BJ (cell line): ENCODE results near the gene ARHGEF28. TPM values are rescaled to one million over a fixed set of nuclear protein-coding genes. Genes with fewer than 3 reads are reported as not detected.

Experiments
- CTCF ChIA-PET: fragments of 350-600 bp; formaldehyde crosslinking; extraction: SDS; loops from one replicate; lab custom pipeline; 2021; ENCODE audit warnings: antibody characterized with exemption, inconsistent platforms; lab: Yijun Ruan, JAX
- POLR2A ChIA-PET: fragments of 300-600 bp; sonication (Branson Sonifier 250); formaldehyde crosslinking; extraction: SDS; loops from one replicate; lab custom pipeline; 2021; ENCODE audit warnings: antibody characterized with exemption; lab: Charles Lee
- DNase-seq: peaks from one replicate; pipeline ENCODE4 v3.0.0-alpha.2; 2011; ENCODE audit warnings: low read depth
- H3K27me3 ChIP-seq: 2 replicates; pipeline ENCODE4 v1.6.0; 2011; ENCODE audit warnings: low read length; ENCODE audit not compliant: control insufficient read depth, insufficient read depth
- H3K36me3 ChIP-seq: 2 replicates; pipeline ENCODE4 v1.5.1; 2011; ENCODE audit warnings: low read length; ENCODE audit not compliant: control insufficient read depth, insufficient read depth
- H3K4me3 ChIP-seq: 2 replicates; pipeline ENCODE4 v1.5.1; 2011; ENCODE audit warnings: low read depth, mild to moderate bottlenecking, control low read depth, low read length
- CTCF ChIP-seq: IDR thresholded peaks from 2 replicates; pipeline ENCODE4 v1.5.1; 2011; ENCODE audit warnings: low read depth, mild to moderate bottlenecking, control low read depth, inconsistent platforms, low read length, moderate library complexity; ENCODE audit not compliant: insufficient read depth
- polyA plus RNA-seq: library from polyadenylated mRNA; depleted of rRNA; stranded (reverse); fragments of >200 nt; gene quantifications from 2 replicates; pipeline ENCODE4 v1.2.3, GENCODE V29; 2011

The ARHGEF28 gene
- polyA plus RNA-seq, 1 experiment: 2.8 TPM

- no peak overlapping the region for H3K4me3 ChIP-seq
- no peak for TF ChIP-seq CTCF
- peak; percentile 86 for DNase-seq
- POLR2A ChIA-PET: interaction anchor here (1.3 kb wide), 1 partner anchor 8 kb away, joined by 3 read pairs; no protein-coding TSS in a partner anchor
- CTCF ChIA-PET: interaction anchor here (0.8 to 2.2 kb wide), 7 partner anchors 11 to 815 kb away, joined by 3 to 6 read pairs (median 3); no protein-coding TSS in a partner anchor
- H3K36me3 ChIP-seq: no peaks in the 10 kb centered on the region
- no peaks in the 10 kb centered on the region for H3K27me3 ChIP-seq
Measured at GRCh38 chr5:73826301-73827105, 200.5 kb downstream of the ARHGEF28 start.

GRCh38 chr5:73827106-73827450 is 201.1 kb downstream of the ARHGEF28 start:
- no peaks in the 10 kb centered on the region for H3K36me3 ChIP-seq
- TF ChIP-seq CTCF: no peak
- no peak for DNase-seq
- no peaks in the 10 kb centered on the region for H3K27me3 ChIP-seq
- no peak overlapping the region for H3K4me3 ChIP-seq
- POLR2A ChIA-PET: interaction anchor here (1.3 kb wide), 1 partner anchor 9 kb away, joined by 3 read pairs; no protein-coding TSS in a partner anchor
- CTCF ChIA-PET: interaction anchor here (0.6 to 2.2 kb wide), 7 partner anchors 12 to 815 kb away, joined by 3 to 6 read pairs (median 3); no protein-coding TSS in a partner anchor

GRCh38 chr5:73828465-73828864 is 202.5 kb downstream of the ARHGEF28 start:
- ChIA-PET CTCF (interaction anchor here (2.2 kb wide), 1 partner anchor 237 kb away, joined by 6 read pairs; no protein-coding TSS in a partner anchor), POLR2A (no interaction called here)
- no peaks in the 10 kb centered on the region for H3K36me3 ChIP-seq
- DNase-seq: no peak
- no peak overlapping the region for H3K4me3 ChIP-seq
- H3K27me3 ChIP-seq: no peaks in the 10 kb centered on the region
- no peak for TF ChIP-seq CTCF

- Histone ChIP-seq H3K4me3 (no peak overlapping the region), H3K27me3 (no peaks in the 10 kb centered on the region), H3K36me3 (no peaks in the 10 kb centered on the region)
- CTCF ChIA-PET: interaction anchor here (0.7 kb wide), 1 partner anchor 9 kb away, joined by 3 read pairs; no protein-coding TSS in a partner anchor
- POLR2A ChIA-PET: no interaction called here
- DNase-seq: no peak
- TF ChIP-seq CTCF: no peak
Measured at GRCh38 chr5:73830646-73831045, 204.7 kb downstream of the ARHGEF28 start.

- ChIA-PET CTCF (interaction anchor here (0.7 kb wide), 1 partner anchor 8 kb away, joined by 3 read pairs; no protein-coding TSS in a partner anchor), POLR2A (no interaction called here)
- no peaks in the 10 kb centered on the region for H3K36me3 ChIP-seq
- DNase-seq: no peak
- no peaks in the 10 kb centered on the region for H3K27me3 ChIP-seq
- TF ChIP-seq CTCF: no peak
- H3K4me3 ChIP-seq: no peak overlapping the region
Measured at GRCh38 chr5:73831066-73831465, 205.1 kb downstream of the ARHGEF28 start.
